ENCODE data around the gene ALG5.

GRCh38 chr13:37046062-37046461 lies 46.9 kb upstream of the ALG5 start:
- TF ChIP-seq EZH2 (IDR thresholded peaks at IDR 0.05; ENCODE audit: insufficient read depth, poor library complexity, severe bottlenecking): no peak
- no peak for TF ChIP-seq EZH2phosphoT487 (IDR thresholded peaks at IDR 0.05; ENCODE audit: insufficient read depth, low read depth)
